ENCODE measurements around the gene GGT1.
"Not testable (repeated sequence)": the region's sequence is repeated elsewhere in the genome, so short reads cannot be mapped to it uniquely, and the experiment has no call there.

- not testable (repeated sequence) for TF ChIP-seq CTCF, POLR2A, EP300 (IDR thresholded peaks at IDR 0.05)
Observed at GRCh38 chr22:24636513-24636912, 33.5 kb downstream of the GGT1 start.
